HG03064 (cell line): ENCODE results near the gene MINDY4.

Experiments used
- ATAC-seq: cut with Tn5 transposase; IDR thresholded peaks from one replicate; pipeline ENCODE4 v1.9.1; 2021; ENCODE audit warnings: low read depth; ENCODE audit not compliant: unreplicated experiment

The MINDY4 gene

DNA sequence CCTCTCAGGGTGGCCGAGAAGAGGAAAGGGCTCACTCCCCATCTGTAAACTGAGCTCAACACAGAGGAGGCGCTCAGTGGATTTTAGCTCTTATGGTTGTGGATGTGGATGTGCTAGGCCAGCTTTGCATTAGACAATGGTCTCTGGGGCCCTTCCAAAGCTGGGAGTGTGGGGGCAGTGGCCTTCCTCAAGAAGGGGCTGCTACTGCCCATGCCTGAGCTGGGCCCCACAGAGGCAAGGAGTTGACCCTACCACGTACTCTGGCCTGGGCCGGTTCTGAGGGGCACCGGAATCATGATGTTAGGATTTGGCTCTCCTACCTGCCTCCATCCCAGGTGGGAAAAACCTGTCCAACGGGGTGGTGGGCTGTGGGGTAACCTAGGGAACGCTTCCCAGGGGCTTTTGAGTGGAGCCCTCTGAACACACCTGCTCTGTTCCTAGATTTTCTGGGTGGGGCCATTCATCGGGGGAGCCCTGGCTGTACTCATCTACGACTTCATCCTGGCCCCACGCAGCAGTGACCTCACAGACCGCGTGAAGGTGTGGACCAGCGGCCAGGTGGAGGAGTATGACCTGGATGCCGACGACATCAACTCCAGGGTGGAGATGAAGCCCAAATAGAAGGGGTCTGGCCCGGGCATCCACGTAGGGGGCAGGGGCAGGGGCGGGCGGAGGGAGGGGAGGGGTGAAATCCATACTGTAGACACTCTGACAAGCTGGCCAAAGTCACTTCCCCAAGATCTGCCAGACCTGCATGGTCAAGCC is 152.0 kb downstream of the MINDY4 start:
- no peak for ATAC-seq

DNA sequence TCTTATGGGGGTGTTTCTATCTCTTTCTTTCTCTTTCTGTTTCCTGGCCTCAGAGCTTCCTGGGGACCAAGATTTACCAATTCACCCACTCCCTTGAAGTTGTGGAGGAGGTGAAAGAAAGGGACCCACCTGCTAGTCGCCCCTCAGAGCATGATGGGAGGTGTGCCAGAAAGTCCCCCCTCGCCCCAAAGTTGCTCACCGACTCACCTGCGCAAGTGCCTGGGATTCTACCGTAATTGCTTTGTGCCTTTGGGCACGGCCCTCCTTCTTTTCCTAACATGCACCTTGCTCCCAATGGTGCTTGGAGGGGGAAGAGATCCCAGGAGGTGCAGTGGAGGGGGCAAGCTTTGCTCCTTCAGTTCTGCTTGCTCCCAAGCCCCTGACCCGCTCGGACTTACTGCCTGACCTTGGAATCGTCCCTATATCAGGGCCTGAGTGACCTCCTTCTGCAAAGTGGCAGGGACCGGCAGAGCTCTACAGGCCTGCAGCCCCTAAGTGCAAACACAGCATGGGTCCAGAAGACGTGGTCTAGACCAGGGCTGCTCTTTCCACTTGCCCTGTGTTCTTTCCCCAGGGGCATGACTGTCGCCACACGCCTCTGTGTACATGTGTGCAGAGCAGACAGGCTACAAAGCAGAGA is 152.7 kb downstream of the MINDY4 start:
- no peak for ATAC-seq

DNA sequence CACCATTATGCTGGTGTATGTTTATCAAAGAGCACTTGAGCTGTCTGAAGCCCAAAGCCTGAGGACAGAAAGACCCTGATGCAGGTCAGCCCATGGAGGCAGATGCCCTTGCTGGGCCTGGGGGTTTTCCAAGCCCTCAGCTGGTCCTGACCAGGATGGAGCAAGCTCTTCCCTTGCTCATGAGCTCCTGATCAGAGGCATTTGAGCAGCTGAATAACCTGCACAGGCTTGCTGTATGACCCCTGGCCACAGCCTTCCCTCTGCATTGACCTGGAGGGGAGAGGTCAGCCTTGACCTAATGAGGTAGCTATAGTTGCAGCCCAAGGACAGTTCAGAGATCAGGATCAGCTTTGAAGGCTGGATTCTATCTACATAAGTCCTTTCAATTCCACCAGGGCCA is 153.4 kb downstream of the MINDY4 start:
- ATAC-seq, result no peak

DNA sequence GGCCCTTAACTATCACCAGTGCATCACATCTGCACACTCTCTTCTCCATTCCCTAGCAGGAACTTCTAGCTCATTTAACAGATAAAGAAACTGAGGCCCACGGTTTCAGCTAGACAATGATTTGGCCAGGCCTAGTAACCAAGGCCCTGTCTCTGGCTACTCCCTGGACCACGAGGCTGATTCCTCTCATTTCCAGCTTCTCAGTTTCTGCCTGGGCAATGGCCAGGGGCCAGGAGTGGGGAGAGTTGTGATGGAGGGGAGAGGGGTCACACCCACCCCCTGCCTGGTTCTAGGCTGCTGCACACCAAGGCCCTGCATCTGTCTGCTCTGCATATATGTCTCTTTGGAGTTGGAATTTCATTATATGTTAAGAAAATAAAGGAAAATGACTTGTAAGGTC is 153.9 kb downstream of the MINDY4 start:
- ATAC-seq, result no peak

DNA sequence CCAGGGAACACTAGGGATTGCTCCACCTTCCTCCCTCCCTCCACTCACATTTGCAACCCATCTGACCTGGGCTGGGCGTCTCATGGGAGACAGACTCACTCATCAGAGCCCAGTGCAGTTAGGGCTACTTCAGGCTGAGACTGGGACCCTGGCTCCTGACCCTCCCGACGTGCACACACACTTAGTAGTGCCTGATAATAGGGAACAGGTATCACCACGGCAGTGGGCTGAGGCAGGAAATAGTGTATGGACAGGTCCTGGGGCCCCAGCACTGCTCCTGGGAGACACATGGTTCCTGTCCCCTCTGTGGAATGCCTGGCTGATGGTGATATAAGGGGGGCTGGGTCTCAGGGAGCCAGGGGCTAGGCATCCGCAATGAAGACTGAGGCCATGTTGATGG is 154.7 kb downstream of the MINDY4 start:
- no peak for ATAC-seq

DNA sequence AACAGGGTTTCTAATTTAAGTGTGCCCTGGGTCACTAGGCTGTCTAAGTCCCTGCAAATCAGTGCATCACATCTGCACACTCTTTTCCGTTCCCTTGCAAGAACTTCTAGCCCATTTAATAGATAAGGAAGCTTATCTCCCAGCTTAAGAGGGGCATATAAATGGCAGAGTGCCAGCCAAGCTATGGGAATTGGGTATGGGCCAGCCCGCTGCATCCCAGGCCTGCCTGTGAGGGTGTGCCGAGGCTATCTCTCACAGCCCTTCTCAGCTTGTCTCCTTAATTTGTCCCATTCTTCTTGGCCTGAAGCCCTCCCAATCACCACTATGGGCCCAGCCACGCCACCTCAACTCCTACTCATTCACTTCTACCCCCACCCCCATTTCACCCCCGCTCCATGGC is 155.1 kb downstream of the MINDY4 start:
- no peak for ATAC-seq

DNA sequence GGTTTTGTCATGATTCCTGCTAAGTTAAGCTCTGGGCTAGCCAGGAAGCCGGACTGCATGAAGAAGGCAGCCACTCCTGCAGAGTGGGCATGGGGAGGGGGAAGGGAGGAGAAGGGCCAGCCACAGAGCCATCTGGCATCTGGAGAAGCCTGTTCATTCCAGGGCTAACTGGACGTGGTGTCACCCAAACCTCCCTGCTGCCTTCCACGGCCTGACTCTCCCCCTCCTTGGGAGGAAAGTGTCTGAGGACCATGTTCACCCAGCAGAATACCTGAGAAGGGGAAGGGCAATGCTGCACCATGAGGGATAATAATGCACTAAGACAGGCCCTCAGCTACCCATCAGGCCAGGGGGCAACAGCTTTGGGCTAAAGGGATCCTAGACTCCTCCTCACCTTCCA is 155.8 kb downstream of the MINDY4 start:
- ATAC-seq, result no peak

DNA sequence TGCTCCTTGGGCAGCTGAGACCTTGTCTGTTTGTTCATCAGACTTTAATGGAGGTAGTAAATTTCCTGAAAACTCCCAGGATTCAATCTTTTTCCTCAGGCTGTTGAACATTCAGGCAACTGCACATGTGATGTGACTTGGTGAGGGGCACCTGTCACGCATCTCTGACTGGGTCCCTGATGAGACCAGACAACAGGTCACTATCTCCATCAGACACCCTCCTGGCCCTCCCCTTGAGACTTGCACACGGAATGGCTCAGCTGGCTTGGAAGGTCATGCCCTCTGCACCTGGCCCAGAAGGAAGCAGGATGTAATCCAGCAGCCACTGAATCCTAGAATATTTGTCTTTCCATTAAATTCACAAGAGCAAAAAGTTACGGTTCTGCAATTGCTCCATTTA is 156.3 kb downstream of the MINDY4 start:
- no peak for ATAC-seq

DNA sequence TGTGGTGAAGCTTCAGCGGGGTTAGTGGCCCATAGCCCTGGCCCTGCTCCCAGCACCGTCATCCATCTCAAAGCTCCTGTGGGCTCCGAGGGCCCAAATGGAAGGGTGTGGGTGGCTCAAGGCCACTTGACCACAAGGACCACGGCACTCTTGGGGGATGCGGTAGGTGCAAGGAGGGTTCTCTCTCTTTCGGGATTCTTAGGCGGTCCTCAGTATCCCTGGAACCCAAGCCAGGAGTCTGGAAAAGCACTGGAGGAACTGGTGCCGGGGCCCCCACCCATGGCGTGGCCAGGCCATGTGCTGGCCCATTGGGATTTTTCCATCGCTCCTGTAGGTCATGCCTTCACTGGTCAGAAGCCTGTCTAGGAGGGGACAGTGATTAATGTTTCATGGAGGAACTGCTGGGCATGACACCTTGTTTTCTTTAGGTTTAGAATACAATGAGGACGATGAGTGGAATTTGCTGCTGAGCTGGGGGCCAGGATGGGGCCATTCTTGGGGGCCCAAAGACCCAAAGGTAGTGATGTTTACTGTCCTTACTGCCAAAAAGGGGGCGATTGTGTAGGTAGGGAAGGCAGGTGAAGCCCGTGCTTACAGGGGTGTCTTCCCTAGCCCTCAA is 157.1 kb downstream of the MINDY4 start:
- no peak for ATAC-seq

DNA sequence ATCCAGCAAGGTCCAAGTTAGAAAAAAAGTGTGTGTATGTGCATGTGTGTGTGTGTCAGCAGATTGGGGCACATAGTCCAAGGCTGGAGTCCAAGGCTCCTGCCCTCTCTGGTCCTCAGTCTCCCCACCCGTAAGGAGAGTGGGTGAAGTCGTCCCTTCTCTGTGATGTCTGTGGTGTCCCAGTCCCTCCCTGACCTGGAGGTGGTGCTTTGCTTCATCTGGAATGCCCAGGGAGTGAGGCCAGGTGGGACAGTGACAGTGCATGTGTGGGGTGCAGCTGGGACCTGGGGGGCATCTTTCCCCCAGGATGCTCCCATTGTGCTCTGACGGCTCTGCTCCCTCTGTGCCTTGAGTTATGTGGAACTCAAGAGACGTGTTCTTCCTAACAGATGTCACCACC is 158.5 kb downstream of the MINDY4 start:
- no peak for ATAC-seq

DNA sequence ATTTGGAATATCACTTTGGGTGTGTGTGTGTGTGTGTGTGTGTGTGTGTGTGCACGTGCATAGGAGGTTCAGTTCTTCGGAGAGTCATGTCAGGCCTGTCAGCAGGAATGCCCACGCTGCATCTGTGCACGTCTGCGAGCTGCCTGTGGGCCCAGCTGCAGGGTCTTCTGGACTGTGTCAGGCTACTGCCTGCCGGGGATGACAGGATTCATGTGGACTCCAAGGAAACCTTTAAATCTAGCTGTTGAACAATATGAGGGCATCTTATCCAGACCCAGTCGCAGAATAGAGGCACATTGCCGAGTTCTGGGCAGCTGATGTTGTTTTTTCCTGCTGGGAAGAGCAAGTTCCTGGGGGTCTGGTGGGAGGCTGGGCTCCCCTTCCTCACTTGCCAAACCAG is 159.4 kb downstream of the MINDY4 start:
- no peak for ATAC-seq

DNA sequence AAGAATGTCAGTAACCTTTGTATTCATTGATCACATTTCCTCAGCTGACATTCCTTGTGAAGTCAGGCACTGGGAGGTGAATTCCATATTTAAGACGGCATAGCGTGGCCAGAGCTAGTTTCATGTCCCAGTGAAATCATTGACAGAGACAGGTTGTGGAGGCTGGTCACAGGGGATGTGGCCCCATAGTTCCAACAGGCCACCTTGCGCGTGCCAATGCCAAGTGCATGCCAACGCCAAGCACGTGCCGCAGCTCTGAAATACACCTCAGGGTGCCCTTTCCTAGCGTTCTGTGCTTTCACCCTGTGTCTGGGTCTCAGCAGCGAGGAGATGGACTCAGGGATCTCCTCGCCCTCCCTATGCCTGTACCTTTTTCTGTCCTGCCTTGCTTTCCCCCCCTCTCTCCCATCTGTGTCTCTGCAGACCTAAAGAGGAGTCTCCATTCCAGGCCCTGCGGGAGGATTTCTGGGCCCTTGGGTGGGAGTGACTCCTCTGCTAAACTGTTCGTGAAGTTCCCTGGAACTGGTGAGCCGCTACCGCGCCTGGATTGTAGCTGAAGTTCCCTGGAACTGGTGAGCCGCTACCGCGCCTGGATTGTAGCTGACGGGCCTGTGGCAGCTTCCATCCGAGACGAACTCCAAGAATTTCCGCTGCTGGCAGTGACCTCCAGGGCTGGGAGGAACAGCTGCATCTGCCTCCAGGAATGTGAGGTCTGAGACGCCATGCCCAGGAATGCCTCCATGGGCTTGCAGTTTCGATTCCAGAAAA is 160.1 kb downstream of the MINDY4 start:
- no peak for ATAC-seq

DNA sequence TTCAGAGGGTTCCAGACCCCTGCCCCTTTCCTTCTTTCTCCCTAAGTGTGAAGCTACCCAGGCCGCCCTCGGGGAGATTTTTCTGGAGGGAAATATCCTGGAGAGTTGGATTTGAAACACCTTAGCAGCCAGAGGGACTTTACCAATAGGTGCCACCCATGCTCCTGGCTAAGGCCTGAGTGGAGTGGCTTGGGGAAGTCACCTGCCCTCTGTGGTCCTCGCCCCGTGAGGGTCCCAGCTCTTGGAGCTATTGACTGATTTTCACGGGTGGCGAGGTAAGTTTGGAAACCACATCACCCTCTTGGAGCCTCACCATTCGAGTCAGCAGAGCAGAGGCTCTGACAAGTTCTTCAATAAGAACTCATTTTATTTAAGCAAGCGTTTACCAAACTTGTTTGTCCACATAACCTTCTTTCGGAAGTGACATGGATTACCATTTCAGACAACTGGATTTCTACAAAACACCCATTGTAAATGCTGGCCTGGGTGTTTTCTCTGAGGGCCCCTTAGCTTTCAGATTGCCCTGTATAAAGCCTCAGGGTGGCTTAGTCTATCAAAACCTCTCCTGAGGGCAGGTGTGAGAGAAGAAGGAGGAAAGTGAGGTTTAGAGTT is 160.8 kb downstream of the MINDY4 start:
- ATAC-seq, result no peak

DNA sequence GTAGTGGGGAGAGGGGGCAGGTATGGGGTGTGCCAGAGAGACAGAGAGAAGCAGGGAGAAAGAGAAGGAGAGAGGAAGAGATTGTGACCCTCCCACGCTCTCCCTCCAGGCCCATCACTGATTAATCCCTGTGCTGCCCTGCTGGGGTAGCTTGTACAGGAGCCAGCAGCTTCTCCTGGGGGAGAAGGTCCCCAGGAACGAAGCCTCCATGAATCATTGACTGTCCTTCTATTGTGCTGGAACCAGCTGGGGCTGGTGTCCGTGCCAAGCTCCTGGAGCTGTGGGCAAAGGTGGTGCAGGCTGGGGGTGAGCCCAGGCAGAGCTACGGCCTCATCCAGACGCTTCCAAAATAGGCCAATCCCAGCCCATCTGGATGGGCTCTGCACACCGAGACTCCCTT is 161.3 kb downstream of the MINDY4 start:
- no peak for ATAC-seq

DNA sequence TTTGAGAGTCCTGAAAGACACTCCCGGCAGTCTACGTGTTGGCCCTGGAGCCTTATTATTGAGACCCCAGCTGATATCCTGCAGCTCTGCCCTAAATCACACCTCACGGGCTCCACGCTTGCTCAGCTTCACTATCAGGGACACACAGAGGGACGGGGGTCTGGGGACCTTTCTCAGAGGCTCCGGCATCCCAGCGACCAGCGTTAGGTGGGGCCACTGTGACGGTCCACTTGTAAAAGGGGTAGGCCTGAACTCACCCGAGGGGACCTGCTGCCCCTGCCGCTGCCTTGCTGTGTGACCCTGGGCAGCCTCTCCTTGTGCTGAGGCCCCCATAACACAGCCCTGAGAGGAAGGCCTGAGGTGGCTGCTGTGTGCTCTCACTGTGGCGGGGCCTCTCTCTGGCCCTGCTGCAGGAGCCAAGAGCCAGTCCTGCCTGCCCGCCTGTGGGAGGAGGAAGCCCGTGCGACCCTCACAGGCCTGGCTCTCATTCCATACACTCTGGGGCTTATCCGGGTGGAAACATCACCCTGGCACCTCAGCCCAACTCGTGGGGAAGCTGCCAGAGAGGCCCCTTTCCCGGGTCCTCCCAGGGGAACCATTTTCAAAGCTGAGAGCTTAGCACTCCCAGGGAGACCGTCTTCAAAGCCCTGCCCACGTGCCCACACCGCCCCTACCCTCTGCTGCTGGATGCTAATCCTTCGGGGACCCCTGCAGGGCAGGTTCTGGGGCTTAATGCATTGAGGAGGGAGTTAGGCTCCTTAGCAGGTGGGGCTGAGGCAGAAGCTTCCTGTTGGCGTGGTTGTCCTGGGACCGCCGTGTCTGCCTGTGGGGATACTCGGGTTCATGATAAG is 162.1 kb downstream of the MINDY4 start:
- ATAC-seq, result no peak

DNA sequence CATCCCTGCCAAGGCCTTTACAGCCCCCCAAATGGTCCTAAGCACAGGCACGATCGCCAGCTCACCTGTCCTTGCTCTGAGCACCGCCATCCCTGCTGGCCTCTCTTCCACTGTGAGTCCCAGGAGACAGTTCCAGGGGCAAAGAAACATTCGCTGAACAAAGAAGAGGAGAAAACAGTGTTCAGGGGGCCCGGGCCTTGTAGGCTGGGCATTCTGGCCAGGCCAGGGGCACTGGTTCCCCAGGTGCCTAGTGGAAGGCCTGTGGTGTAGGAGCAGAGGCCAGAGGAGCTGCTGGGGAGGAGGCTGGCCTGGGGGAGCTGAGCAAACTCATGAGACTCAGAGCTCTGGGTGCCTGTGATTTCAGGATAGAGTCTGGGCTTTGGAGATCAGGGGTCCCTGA is 163.0 kb downstream of the MINDY4 start:
- no peak for ATAC-seq

DNA sequence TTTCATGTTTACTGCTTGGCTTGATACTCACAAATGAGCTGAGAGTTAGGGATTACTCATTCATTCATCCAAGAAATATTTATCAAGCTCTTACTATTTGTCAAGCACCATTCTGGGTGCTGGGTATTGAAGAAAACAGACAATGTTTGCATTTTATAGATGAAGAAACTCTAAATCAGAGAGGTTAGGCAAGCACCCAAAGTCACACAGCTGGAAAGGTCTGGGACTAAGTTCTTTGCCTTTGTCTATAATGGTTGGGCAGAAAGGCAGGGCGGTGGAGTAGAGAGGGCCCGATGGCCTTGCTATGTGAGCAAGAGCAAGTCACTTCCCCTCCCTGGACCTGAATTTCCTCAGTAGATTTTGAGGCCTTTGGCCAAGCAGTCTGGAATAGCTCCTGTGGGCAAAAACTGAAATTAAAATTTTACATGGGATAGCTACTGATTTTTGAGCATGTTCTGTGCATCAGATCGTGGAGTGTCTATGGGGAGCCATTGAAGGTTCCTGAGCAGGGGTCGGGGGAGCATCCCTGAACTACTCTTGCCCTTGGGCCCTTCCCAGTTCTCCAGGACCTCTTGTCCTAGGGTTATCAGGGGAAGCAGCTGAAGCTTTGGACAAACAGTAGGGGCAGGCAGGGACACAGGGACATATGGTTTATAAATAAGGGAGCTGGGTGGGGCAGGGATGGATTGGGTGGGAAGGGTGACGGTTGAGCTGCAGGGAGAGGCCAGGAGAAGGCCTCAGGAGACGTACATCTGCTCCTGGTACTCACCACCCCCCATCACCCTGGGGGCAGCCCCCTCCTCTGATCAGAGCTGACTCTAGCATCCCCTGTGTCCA is 163.7 kb downstream of the MINDY4 start:
- ATAC-seq, result no peak

DNA sequence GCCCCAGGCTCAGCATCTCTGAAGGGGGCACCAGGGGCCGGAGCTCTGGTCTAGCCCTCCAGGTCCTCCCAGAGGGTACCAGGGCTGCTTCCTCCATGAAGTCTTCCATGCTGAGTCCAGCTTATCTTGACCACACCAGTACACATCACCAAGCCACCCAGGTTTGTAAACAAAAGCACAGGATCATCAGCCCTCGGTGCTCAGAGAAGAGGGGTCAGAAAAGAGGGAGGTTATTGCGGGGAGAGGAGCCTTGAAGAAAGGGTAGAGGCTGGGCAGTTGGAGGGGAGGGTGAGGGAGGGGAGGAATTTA is 164.3 kb downstream of the MINDY4 start:
- no peak for ATAC-seq

DNA sequence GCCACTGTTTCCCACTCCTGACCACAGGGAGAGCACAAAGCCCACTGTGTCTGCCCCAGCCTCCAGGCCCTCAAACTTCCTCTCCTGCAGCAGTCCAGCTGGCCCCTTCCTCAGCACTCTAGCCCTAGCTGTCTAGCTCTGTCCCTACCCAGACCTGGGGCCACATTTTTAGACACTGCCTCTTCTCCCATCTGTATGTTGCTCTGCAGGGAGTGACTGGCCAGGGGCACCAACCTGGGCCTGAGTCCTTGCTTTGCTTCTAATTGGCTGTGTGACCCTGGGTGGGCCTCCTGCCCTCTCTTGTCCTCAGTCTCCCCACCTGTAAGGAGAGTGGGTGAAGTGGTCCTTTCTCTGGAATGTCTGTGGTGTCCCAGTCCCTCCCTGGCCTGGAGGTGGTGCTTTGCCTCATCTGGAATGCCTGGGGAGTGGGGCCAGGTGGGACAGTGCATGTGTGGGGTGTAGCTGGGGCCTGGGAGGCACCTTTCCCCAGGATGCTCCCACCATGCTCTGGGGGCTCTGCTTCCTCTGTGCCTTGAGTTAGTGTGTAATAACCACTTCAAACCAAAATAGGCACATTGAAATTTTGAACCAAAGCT is 165.5 kb downstream of the MINDY4 start:
- ATAC-seq, result no peak
